ENCODE measurements around the gene BICC1. TPM values are rescaled to one million over a fixed set of nuclear protein-coding genes. Genes with fewer than 3 reads are reported as not detected.

BICC1 gene
- total and polyA plus RNA-seq, 2 donors (not counting 3 experiments of a cell fraction or from before 2014, with no cell fraction given): 0.06 to 0.29 TPM

GRCh38 chr10:58644311-58644710 is 131.6 kb downstream of the BICC1 start:
- H3K27me3 ChIP-seq (ENCODE audit: control insufficient read depth in 2 of 2, insufficient read depth in 2 of 2, low read length in 2 of 2): no peaks in the 10 kb centered on the region
- H2AFZ ChIP-seq (ENCODE audit: low read depth, low read length): no peak overlapping the region
- no peaks in the 10 kb centered on the region for H3K9me3 ChIP-seq (replicated peaks; ENCODE audit: control insufficient read depth, insufficient read depth, low read length)
- TF ChIP-seq POLR2AphosphoS5 (IDR thresholded peaks at IDR 0.05; ENCODE audit: insufficient read depth, low read depth, low read length) (no peak), MYC (IDR thresholded peaks at IDR 0.05; ENCODE audit: low read depth, low read length) (no peak), CTCF (IDR thresholded peaks at IDR 0.05; ENCODE audit: extremely low read depth in 1 of 2, insufficient read depth in 1 of 2, low read depth in 1 of 2, low read length in 2 of 2) (no peak), MAX (IDR thresholded peaks at IDR 0.05; ENCODE audit: insufficient read depth, insufficient read length) (no peak), FOS (IDR thresholded peaks at IDR 0.05; ENCODE audit: borderline replicate concordance, insufficient read depth, low read length) (no peak), GATA2 (IDR thresholded peaks at IDR 0.05; ENCODE audit: insufficient read depth, insufficient read length, low read depth, low read length) (no peak), JUN (IDR thresholded peaks at IDR 0.05; ENCODE audit: borderline replicate concordance, insufficient read depth, insufficient read length, low read depth) (no peak), POLR2A (IDR thresholded peaks at IDR 0.05; ENCODE audit: low read depth, low read length) (no peak), EZH2 (IDR thresholded peaks at IDR 0.05; ENCODE audit: borderline replicate concordance, low read depth, low read length, severe bottlenecking) (no peak)
- H4K20me1 ChIP-seq (replicated peaks; ENCODE audit: control insufficient read depth, extremely low read depth, insufficient read depth, low read length): no peaks in the 10 kb centered on the region
- dilution Hi-C loops (cut with MboI; ENCODE audit: extremely low pct_ligation_motif_present, low sequenced_read_pairs): no loop called here
- ChIA-PET POLR2A (no interaction called here), CTCF (interaction anchor here (2.1 kb wide), 1 partner anchor 114 kb away, joined by 6 read pairs; no protein-coding TSS in a partner anchor)
- DNase-seq (ENCODE audit: low read depth, low spot score) (no peak), FAIRE-seq (no peak)
- H3K4me1 ChIP-seq (ENCODE audit: control insufficient read depth, extremely low read depth, insufficient read depth, low read length): peaks cover 2% of the 10 kb centered on the region
- H3K9me1 ChIP-seq (replicated peaks; ENCODE audit: control insufficient read depth, extremely low read depth, insufficient read depth, low read length): no peaks in the 10 kb centered on the region
- no peak overlapping the region for H3K4me2 ChIP-seq (ENCODE audit: insufficient read depth, low read length)
- H3K27ac ChIP-seq (ENCODE audit: insufficient read depth, low read depth, low read length): no peak overlapping the region
- no peak overlapping the region for H3K9ac ChIP-seq (replicated peaks; ENCODE audit: extremely low read depth, insufficient read depth, low read length)
- no TSS peak for BruUV-seq (replicated peaks)
- no peaks in the 10 kb centered on the region for H3K36me3 ChIP-seq (ENCODE audit: control insufficient read depth in 2 of 2, extremely low read depth in 1 of 2, insufficient read depth in 2 of 2, low read length in 2 of 2)
- no peak overlapping the region for H3K4me3 ChIP-seq (replicated peaks in 1 of 3; ENCODE audit: insufficient read depth in 1 of 3, low read depth in 1 of 3, low read length in 3 of 3)
- no peaks in the 10 kb centered on the region for H3K79me2 ChIP-seq (ENCODE audit: control insufficient read depth, insufficient read depth, low read length)
- intact Hi-C loops (cut with micrococcal nuclease): loop anchor here (5.0 kb wide), 1 partner anchor 342 kb away; no protein-coding TSS in a partner anchor
